NCI-H524 treated with DMSO at 0.1 percent for 48 hours (cell line): ENCODE data around the gene SLC10A6.
A peak's percentile ranks its signal among the peaks of the same experiment; 100 is the strongest.

Experiments
- DNase-seq: peaks from one replicate; lab custom pipeline; 2025; lab: John Stamatoyannopoulos, UW

Gene SLC10A6

GRCh38 chr4:86848136-86848535 lies 1.0 kb downstream of the SLC10A6 start:
- DNase-seq: no peak

- no peak for DNase-seq
These were observed 1.6 kb downstream of the SLC10A6 start for GRCh38 chr4:86847571-86847970.

- no peak for DNase-seq
These were observed 2.3 kb downstream of the SLC10A6 start for GRCh38 chr4:86846921-86847320.

GRCh38 chr4:86845593-86845992 lies 3.6 kb downstream of the SLC10A6 start:
- DNase-seq: no peak

- no peak for DNase-seq
These were observed 7.9 kb downstream of the SLC10A6 start for GRCh38 chr4:86841309-86841708.

GRCh38 chr4:86840858-86841257 lies 8.3 kb downstream of the SLC10A6 start:
- DNase-seq: no peak

- DNase-seq: peak; percentile 23
These were observed 11.3 kb downstream of the SLC10A6 start for GRCh38 chr4:86837691-86838503.

- DNase-seq: no peak
These were observed 13.5 kb downstream of the SLC10A6 start for GRCh38 chr4:86835677-86836076.

GRCh38 chr4:86834901-86835300 lies 14.3 kb downstream of the SLC10A6 start:
- no peak for DNase-seq

GRCh38 chr4:86833615-86834014 lies 15.6 kb downstream of the SLC10A6 start:
- DNase-seq: no peak

GRCh38 chr4:86831262-86832130 lies 17.7 kb downstream of the SLC10A6 start:
- no peak for DNase-seq

GRCh38 chr4:86825511-86825910 lies 23.7 kb downstream of the SLC10A6 start:
- no peak for DNase-seq

GRCh38 chr4:86822136-86822535 lies 27.0 kb downstream of the SLC10A6 start:
- no peak for DNase-seq

- DNase-seq: no peak
These were observed 28.0 kb downstream of the SLC10A6 start for GRCh38 chr4:86821151-86821550.

- DNase-seq: no peak
These were observed 29.6 kb downstream of the SLC10A6 start for GRCh38 chr4:86819561-86819960.

- no peak for DNase-seq
These were observed 30.3 kb downstream of the SLC10A6 start for GRCh38 chr4:86818841-86819240.

- DNase-seq: no peak
These were observed 31.0 kb downstream of the SLC10A6 start for GRCh38 chr4:86818211-86818610.

GRCh38 chr4:86816501-86817273 lies 32.5 kb downstream of the SLC10A6 start:
- no peak for DNase-seq

- no peak for DNase-seq
These were observed 33.5 kb downstream of the SLC10A6 start for GRCh38 chr4:86815653-86816052.

- no peak for DNase-seq
These were observed 38.3 kb downstream of the SLC10A6 start for GRCh38 chr4:86810847-86811246.

GRCh38 chr4:86809809-86810208 lies 39.4 kb downstream of the SLC10A6 start:
- DNase-seq: no peak

GRCh38 chr4:86791126-86791525 lies 58.1 kb downstream of the SLC10A6 start:
- no peak for DNase-seq
